B cell (primary cell): ENCODE results near the gene TNFRSF12A.

ENCODE experiments used
- EZH2 ChIP-seq: IDR thresholded peaks from 2 replicates; pipeline ENCODE4 v1.6.1; 2012; ENCODE audit warnings: borderline replicate concordance, low read depth, mild to moderate bottlenecking, moderate library complexity, low read length; ENCODE audit not compliant: insufficient read depth, poor library complexity, severe bottlenecking
- TF ChIP-seq, protein P1 (sequence below): fragments of 200-600 bp; IDR thresholded peaks from one replicate; pipeline ENCODE4 v1.8.0; 2022; ENCODE audit warnings: antibody characterized with exemption, mild to moderate bottlenecking

DNA sequence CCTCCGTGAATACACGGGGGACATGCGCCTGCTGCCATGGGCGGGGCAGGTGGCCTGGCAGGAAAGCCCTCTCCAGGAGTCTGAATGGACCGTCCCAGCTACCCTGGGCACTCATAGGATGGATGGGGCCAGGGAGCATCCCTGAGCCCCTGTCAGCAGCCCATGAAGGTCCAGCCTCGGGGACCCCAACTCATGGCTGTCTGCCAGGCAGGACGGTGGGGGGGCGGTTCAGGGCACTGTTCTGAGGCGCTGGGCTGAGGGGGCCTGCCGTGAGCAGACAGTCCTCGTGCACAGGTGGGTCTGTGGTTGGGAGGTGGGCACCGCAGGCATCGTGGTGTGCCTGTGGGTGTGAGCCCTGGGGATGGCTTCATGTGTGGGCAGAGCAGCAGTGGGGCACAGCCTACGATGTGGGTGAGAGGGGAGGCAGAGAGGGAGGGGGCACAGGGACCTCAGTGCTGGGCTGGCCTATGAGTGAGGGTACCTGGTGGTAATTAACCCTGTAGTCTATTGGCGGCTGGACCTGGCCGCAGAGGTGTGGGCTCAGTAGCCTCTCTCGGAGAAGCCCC lies 33.5 kb upstream of the TNFRSF12A start:
- TF ChIP-seq EZH2 = no peak
- TF ChIP-seq, protein P1, sequence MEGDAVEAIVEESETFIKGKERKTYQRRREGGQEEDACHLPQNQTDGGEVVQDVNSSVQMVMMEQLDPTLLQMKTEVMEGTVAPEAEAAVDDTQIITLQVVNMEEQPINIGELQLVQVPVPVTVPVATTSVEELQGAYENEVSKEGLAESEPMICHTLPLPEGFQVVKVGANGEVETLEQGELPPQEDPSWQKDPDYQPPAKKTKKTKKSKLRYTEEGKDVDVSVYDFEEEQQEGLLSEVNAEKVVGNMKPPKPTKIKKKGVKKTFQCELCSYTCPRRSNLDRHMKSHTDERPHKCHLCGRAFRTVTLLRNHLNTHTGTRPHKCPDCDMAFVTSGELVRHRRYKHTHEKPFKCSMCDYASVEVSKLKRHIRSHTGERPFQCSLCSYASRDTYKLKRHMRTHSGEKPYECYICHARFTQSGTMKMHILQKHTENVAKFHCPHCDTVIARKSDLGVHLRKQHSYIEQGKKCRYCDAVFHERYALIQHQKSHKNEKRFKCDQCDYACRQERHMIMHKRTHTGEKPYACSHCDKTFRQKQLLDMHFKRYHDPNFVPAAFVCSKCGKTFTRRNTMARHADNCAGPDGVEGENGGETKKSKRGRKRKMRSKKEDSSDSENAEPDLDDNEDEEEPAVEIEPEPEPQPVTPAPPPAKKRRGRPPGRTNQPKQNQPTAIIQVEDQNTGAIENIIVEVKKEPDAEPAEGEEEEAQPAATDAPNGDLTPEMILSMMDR = no peak
